Stimulated activated CD4-positive, alpha-beta T cell treated with anti-CD3 and anti-CD28 coated beads, Interleukin-1b, Interleukin-23, amount 100 ng/mL, for 24 hours (primary cell): ENCODE results near the gene NEDD4L.
"Not testable (repeated sequence)": the region's sequence is repeated elsewhere in the genome, so short reads cannot be mapped to it uniquely, and the experiment has no call there.

ENCODE experiments used
- DNase-seq, 4 experiments: peaks; one replicate each; pipeline ENCODE4 v3.0.0-alpha.2; 2020; ENCODE audit warnings: low read depth in 4 of 4, low spot score in 1 of 4

The NEDD4L gene

GRCh38 chr18:58148954-58149471 is 105.0 kb downstream of the NEDD4L start:
- no peak for DNase-seq

DNA sequence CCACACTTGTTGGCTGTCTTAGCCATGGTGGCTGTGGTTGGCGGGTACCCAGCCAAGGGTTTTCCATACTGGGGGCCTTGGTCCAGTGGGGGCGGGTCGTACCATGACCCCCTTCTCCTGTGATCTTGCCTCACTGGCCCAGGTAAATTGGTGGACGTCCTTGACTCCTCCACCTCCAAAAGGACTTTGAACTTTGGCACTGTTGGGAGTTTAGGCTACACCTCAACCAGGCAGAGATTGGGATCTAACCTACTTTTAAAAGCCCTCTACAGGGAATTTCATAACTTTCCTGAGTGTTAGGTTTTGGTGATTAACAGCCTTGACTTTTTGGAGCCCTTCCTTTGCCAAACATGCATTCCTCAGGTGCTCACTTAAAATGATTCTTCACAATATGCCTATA is 106.7 kb downstream of the NEDD4L start:
- DNase-seq = no peak

DNA sequence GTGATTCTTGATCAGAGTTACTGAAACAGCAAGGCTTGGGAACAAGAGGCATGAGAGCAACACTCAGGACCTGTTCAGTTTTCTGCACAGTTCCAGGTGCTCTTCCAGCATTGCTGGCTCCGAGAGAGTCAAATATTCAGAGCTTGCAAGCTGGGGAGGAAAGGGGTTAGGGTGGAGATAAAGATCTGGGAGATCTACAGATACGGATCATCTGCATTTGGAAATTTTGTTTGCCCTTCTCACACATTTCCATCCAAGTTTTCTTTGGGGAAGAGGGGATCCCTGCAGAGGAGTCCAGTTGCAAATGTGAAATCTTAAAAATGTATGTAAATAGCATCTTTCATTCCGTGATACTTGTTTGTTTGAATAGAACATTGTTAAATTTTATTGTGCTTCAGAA is 108.2 kb downstream of the NEDD4L start:
- no peak for DNase-seq

- no peak for DNase-seq
These were observed 108.9 kb downstream of the NEDD4L start for GRCh38 chr18:58152891-58153290.

DNA sequence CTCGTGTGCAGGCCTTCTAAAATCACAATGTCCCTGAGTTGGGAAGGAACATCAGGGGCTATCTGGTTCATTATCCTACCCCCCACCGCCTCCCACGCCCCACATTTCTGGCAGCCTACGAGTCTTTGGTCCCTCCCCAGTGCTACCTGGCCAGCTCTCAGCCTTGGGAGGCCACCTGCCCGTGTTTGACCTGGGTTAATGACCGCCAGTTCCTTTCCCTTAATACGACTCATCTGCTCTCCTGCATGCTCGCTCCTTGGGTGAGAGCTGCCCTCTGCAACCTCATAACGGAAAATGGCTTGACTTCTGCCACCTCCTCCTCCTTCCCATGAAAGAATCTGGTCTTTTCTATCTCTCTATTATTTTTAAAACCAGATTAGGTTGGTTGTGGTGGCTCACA is 112.5 kb downstream of the NEDD4L start:
- no peak for DNase-seq

DNA sequence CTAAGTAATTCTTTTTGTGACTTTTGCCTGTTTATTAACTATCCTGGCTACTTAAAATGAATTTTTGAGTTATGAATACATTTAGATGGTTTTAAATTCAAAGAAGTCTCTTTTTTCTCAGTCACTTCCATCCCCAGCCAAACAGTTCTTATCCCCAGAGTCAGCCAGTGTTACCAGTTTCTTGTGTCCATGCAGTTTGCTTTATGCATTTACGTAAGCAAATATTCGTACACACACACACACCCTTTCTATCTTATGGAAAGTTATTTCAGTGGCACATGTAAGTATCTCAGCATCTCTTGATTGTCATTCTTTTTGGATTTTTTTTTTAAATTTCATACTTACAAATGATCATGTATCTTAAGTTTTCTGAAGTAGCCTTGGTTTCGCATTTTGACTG is 113.2 kb downstream of the NEDD4L start:
- DNase-seq = no peak

DNA sequence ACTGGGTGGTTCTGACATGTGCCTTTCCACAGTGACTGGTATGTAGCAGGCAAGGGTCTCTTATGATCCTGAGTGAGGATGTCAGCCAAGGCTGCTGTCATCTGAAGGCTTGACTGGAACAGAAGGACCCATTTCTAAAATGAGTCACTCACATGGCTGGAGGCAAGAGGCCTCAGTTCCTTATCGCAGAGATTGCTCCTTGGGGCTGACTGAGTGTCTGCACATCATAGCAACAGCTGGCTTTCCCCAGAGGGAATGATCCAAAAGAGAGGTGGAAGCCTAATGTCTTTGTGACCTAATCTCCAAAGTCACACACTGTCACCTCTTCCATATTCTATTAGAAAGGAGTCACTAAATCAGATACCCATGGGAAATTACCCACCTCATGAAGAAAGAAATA is 114.0 kb downstream of the NEDD4L start:
- no peak for DNase-seq

- DNase-seq = no peak
These were observed 114.4 kb downstream of the NEDD4L start for GRCh38 chr18:58158459-58158858.

DNA sequence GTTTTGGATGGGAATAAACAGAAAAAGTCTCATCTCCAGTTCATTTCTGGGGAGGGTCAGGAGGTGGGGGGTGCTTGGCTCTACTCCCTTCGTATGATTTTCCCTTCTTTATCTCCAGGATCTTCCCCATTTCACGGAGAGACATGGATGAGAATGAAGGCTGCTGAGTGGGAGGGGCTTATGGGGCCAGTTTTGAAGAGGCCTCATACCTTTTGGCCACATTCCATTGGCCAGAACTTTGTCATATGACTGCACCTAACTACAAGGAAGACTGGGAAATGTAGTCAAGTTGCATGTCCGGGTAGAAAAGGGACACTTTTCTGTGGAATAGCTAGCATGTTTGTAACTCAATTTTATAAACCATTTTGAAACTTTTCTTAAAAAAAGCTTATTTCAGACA is 117.6 kb downstream of the NEDD4L start:
- DNase-seq = no peak

- DNase-seq = no peak
These were observed 118.1 kb downstream of the NEDD4L start for GRCh38 chr18:58162127-58162526.

- DNase-seq = no peak
These were observed 119.1 kb downstream of the NEDD4L start for GRCh38 chr18:58163004-58163590.

DNA sequence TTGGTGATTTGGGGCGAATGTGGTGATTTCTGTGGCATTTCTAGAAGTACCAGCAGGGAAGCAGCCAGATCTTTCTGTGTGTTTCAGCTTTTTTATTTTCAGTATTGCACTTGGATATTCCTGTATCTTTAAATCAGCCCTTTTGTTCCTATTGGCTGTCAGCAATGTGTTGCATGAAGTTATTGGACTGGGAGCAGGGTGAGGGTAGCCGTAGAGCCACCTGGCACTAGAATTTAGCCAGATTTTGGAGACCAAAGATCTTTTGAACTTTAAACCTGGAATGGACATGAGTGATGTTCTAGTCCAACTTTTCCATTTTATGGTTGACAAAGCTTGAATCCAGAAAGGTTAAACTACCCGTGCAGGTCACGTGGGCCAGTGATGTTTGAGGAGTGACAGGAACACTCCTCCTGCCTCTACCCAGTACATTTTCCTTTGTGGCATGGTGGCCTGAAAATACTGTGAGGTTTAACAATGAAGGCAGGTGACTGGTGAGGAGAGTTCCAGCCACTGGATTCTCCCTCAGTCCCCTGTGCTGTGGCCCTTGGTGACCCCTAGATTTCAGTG is 122.3 kb downstream of the NEDD4L start:
- DNase-seq = no peak

- DNase-seq = no peak
These were observed 123.0 kb downstream of the NEDD4L start for GRCh38 chr18:58167073-58167472.

- no peak for DNase-seq
These were observed 124.2 kb downstream of the NEDD4L start for GRCh38 chr18:58168221-58168620.

- DNase-seq = no peak
These were observed 125.0 kb downstream of the NEDD4L start for GRCh38 chr18:58168993-58169392.

DNA sequence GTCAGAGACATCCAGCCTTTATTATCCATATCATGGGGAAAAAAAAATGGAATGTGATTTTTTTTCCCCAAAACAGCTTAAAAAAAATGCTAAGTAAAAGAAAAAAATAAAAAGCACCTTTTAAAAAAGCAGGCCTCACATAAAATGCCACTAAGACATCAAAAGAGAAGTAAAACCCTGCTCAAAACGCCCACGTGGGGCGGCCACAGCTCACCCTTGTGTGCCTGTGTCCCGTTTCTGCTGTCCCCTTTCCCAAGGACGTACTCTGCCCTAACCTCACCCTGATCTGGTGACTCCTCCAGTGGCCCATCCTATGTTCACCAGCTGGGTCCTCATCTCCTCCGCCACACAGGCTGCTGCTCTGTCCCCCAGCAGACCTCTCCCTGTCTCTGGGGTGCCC is 125.4 kb downstream of the NEDD4L start:
- no peak for DNase-seq

DNA sequence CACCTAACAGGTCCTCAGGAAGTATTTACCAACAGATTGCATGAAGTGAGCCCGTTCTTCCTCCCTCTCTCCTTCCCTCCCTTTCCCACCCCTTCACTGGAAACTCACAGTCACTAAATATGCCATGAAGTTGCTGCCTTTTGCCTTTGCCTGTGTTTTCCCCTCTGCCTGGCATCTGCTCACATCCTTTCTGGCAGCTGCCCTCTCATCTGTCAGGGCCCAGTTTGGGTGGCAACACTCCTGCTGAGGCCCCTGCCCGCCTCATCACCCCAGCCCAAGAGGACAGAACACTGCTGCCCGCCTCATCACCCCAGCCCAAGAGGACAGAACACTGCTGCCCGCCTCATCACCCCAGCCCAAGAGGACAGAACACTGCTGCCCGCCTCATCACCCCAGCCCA is 126.0 kb downstream of the NEDD4L start:
- DNase-seq = not testable (repeated sequence)

DNA sequence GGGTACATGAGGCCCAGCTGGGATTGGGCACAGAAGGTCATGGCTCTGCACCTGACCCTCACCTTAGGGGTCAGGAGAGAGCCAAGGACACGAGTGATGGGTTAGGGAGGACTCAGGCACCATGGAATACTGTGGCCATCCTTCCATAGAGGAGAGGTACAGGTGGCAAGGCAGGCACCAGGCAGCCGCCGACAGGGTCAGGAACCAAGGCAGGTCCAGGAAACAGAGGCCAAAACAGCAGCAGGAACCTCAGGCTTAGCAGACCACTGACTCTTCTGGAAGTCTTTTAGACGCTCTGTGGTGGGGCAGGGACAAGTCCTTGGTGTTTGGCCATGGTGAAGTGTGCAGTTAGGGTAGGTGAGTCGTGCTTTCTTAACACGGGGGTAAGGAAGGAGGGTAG is 128.0 kb downstream of the NEDD4L start:
- no peak for DNase-seq

DNA sequence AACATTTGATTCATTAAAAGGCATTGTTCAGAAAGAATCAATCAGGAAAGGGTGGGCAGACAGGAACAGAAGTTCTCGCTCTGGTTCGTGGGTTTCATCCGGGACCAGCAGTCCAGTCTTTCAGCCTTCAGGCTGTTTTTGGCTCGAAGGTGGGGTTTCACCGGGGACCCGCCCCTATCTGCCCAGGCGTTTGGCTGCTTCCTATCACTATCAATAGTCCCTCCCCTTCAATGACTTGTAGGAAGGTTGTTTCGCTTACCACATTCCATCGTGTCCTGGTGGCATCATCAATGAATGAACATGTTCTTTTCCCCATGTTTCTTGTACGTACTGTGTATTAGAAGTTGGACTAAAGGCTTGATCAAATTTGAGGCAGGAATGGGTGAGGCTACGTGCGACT is 130.3 kb downstream of the NEDD4L start:
- DNase-seq = no peak

GRCh38 chr18:58175122-58175785 is 131.2 kb downstream of the NEDD4L start:
- no peak for DNase-seq

GRCh38 chr18:58175786-58176176 is 131.8 kb downstream of the NEDD4L start:
- no peak for DNase-seq

DNA sequence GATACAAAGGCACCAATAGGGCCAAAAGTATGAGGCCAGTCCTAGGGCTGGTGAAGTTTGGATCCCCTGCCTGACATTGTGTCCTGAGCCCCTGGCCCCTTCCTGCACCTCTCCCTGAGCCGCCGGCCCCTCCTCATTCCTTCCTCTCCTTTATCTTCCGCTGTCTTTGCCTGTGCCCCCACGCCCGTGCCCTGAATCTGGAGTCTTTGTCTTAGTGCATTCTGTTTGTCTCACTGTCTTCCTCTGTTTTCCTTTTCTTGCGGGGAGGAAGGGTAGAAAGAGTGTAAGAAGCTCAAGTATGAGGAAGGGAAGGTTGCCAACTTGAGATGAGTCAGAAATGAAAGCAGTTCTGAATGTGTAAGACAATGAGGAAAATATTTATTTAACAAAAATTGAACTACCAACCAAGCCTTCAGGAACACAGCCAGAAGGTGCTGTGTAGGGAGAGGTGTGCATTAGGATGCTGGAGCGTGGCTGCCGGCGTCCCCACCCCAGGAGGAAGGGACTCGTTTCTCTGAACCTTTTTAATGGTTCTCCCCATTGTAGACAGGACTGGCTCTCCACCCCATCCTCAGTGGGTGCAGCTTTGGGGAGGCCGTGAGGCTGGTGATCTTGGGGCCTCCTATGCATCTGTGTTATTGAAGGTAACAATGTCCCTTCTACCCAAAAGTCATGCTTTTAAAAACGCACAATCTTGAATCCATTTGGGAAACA is 133.1 kb downstream of the NEDD4L start:
- DNase-seq = no peak
